Chondrocyte (in vitro differentiated cells): Measurements from ENCODE around the gene CHRDL2. TPM values are rescaled to one million over a fixed set of nuclear protein-coding genes. Genes with fewer than 3 reads are reported as not detected.

Experiments
- DNase-seq: peaks from one replicate; pipeline ENCODE4 v3.0.0; 2021; ENCODE audit warnings: mixed read lengths, low spot score
- H3K27ac Mint-ChIP-seq: one replicate; pipeline ENCODE4 v1.8.0; 2021; ENCODE audit warnings: mild to moderate bottlenecking, moderate library complexity, mixed read lengths; ENCODE audit not compliant: unreplicated experiment
- H3K27me3 Mint-ChIP-seq: 2 replicates; pipeline ENCODE4 v1.8.0; 2021; ENCODE audit warnings: low read depth, mixed read lengths
- H3K36me3 Mint-ChIP-seq: 2 replicates; pipeline ENCODE4 v1.8.0; 2021; ENCODE audit warnings: low read depth, mixed read lengths
- H3K4me1 Mint-ChIP-seq: 2 replicates; pipeline ENCODE4 v1.8.0; 2021; ENCODE audit warnings: low read depth, mild to moderate bottlenecking, mixed read lengths
- H3K4me3 Mint-ChIP-seq: one replicate; pipeline ENCODE4 v1.8.0; 2021; ENCODE audit warnings: mild to moderate bottlenecking, moderate library complexity, mixed read lengths; ENCODE audit not compliant: unreplicated experiment
- H3K9me3 Mint-ChIP-seq: 2 replicates; pipeline ENCODE4 v1.8.0; 2021; ENCODE audit warnings: low read depth, mixed read lengths
- CTCF ChIP-seq: fragments of 200-600 bp; sonication (generic); IDR thresholded peaks from 2 replicates; pipeline ENCODE4 v1.5.0; 2021; ENCODE audit warnings: antibody characterized with exemption, mild to moderate bottlenecking, moderate library complexity
- total RNA-seq: library from RNA; stranded (reverse); gene quantifications from 3 replicates; pipeline ENCODE4 v1.2.1, GENCODE V29; 2021

The CHRDL2 gene
- total RNA-seq, 1 donor from 2014 or later = not detected

- DNase-seq = no peak
- no peak for TF ChIP-seq CTCF
- H3K36me3 Mint-ChIP-seq = peaks cover 1% of the 10 kb centered on the region
- no peak overlapping the region for H3K27ac Mint-ChIP-seq
- H3K27me3 Mint-ChIP-seq = peaks cover 15% of the 10 kb centered on the region
- no peaks in the 10 kb centered on the region for H3K9me3 Mint-ChIP-seq
- H3K4me1 Mint-ChIP-seq = peaks cover 22% of the 10 kb centered on the region
- H3K4me3 Mint-ChIP-seq = no peak overlapping the region
Measured at GRCh38 chr11:74689666-74690065, 41.6 kb downstream of the CHRDL2 start.

- Mint-ChIP-seq H3K36me3 (no peaks in the 10 kb centered on the region), H3K4me3 (no peak overlapping the region), H3K27me3 (no peaks in the 10 kb centered on the region), H3K9me3 (no peaks in the 10 kb centered on the region), H3K27ac (peak overlapping the region; percentile 68), H3K4me1 (peaks cover 28% of the 10 kb centered on the region)
- DNase-seq = no peak
- no peak for TF ChIP-seq CTCF
Measured at GRCh38 chr11:74687237-74688023, 43.8 kb downstream of the CHRDL2 start.

GRCh38 chr11:74686792-74687191, 44.4 kb downstream of the CHRDL2 start:
- TF ChIP-seq CTCF = no peak
- Mint-ChIP-seq H3K4me3 (no peak overlapping the region), H3K27me3 (no peaks in the 10 kb centered on the region), H3K4me1 (peaks cover 33% of the 10 kb centered on the region), H3K27ac (no peak overlapping the region), H3K36me3 (no peaks in the 10 kb centered on the region), H3K9me3 (no peaks in the 10 kb centered on the region)
- no peak for DNase-seq

- Mint-ChIP-seq H3K27ac (no peak overlapping the region), H3K36me3 (no peaks in the 10 kb centered on the region), H3K4me3 (no peak overlapping the region), H3K27me3 (no peaks in the 10 kb centered on the region), H3K4me1 (peaks cover 36% of the 10 kb centered on the region), H3K9me3 (no peaks in the 10 kb centered on the region)
- TF ChIP-seq CTCF = no peak
- no peak for DNase-seq
Measured at GRCh38 chr11:74685905-74686304, 45.3 kb downstream of the CHRDL2 start.

- no peak overlapping the region for H3K4me3 Mint-ChIP-seq
- peaks cover 36% of the 10 kb centered on the region for H3K4me1 Mint-ChIP-seq
- DNase-seq = no peak
- TF ChIP-seq CTCF = no peak
- no peaks in the 10 kb centered on the region for H3K9me3 Mint-ChIP-seq
- no peaks in the 10 kb centered on the region for H3K36me3 Mint-ChIP-seq
- no peaks in the 10 kb centered on the region for H3K27me3 Mint-ChIP-seq
- H3K27ac Mint-ChIP-seq = no peak overlapping the region
Measured at GRCh38 chr11:74685338-74685737, 45.9 kb downstream of the CHRDL2 start.
